GM12801 (cell line): ENCODE measurements around the gene M1AP.

Experiments used
- TF ChIP-seq, protein P1 (sequence below): IDR thresholded peaks from one replicate; pipeline ENCODE4 v1.5.1; 2011; ENCODE audit warnings: control low read depth; ENCODE audit not compliant: insufficient read length; ENCODE audit errors: extremely low read depth

The M1AP gene

GRCh38 chr2:74632209-74632938 lies 15.8 kb downstream of the M1AP start:
- TF ChIP-seq, protein P1, sequence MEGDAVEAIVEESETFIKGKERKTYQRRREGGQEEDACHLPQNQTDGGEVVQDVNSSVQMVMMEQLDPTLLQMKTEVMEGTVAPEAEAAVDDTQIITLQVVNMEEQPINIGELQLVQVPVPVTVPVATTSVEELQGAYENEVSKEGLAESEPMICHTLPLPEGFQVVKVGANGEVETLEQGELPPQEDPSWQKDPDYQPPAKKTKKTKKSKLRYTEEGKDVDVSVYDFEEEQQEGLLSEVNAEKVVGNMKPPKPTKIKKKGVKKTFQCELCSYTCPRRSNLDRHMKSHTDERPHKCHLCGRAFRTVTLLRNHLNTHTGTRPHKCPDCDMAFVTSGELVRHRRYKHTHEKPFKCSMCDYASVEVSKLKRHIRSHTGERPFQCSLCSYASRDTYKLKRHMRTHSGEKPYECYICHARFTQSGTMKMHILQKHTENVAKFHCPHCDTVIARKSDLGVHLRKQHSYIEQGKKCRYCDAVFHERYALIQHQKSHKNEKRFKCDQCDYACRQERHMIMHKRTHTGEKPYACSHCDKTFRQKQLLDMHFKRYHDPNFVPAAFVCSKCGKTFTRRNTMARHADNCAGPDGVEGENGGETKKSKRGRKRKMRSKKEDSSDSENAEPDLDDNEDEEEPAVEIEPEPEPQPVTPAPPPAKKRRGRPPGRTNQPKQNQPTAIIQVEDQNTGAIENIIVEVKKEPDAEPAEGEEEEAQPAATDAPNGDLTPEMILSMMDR = no peak

DNA sequence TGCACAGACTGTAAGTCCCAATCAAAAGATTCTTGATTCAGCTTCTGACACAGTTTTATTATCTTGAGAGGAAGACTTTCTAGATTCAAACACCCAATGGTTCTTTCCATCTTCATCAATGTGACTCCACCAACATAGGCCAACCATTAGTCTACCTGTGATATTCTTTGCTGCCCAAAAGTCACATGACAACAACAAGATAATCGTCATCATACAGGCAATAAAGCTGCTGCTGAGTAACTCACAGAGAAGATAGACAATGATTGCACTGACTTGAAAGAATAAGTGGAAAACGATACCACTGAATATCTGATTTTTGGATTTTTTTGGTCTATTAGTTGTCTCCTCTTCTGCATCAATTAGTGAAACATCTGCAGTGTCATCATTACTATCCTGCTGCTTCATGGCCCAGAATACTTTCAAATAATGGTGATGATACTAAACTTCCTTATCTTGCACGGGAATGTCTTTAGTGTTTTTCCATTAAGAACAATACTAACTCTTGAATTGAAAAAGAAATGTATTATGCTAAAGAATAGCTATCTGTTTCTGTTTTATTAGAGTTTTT lies 19.5 kb downstream of the M1AP start:
- TF ChIP-seq, protein P1 = no peak

- TF ChIP-seq, protein P1 = no peak
These were observed 22.3 kb downstream of the M1AP start for GRCh38 chr2:74625658-74626425.

GRCh38 chr2:74620671-74621070 lies 27.5 kb downstream of the M1AP start:
- TF ChIP-seq, protein P1 = no peak

DNA sequence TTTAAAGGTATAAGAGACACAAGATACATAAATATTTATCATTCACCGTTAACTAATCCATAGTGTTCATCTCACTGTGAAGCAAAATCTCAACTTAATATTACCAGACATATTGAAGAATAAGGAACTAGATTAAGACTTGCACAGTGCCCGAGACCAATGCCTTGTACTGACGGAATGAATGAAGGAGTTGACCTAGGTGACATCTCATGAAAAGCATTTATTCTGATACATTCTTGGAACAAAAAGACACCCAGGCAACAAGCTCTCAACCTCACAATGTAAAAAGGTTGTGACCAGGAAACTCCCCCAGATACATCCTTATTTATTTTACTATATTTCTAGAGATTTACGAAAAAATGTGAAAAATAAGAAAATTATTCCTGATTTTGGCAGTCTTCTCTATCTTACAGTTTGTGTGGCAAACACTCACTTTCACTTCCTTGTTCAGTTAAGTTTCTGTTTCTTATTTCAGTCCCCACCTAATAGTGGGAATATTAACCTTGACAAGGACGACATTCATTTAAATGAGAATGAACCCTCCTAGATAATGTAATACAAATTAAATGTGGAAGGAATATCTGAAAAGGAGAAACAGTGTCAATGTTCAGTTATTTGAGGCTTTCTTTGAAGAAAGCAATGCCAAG lies 28.4 kb downstream of the M1AP start:
- TF ChIP-seq, protein P1 = no peak

- TF ChIP-seq, protein P1 = no peak
These were observed 29.6 kb downstream of the M1AP start for GRCh38 chr2:74618410-74619083.
